Osteocyte (in vitro differentiated cells): Measurements from ENCODE around the gene SEMA3F. TPM values are rescaled to one million over a fixed set of nuclear protein-coding genes. Genes with fewer than 3 reads are reported as not detected.
A peak's percentile ranks its signal among the peaks of the same experiment; 100 is the strongest.

Experiments
- DNase-seq: peaks from one replicate; pipeline ENCODE4 v3.0.0; 2021; ENCODE audit warnings: mixed read lengths; ENCODE audit not compliant: unreplicated experiment; ENCODE audit errors: extremely low spot score
- H3K27ac Mint-ChIP-seq: one replicate; pipeline ENCODE4 v1.8.0; 2021; ENCODE audit warnings: mild to moderate bottlenecking, mixed read lengths; ENCODE audit not compliant: unreplicated experiment
- H3K27me3 Mint-ChIP-seq: one replicate; pipeline ENCODE4 v1.8.0; 2021; ENCODE audit warnings: mixed read lengths; ENCODE audit not compliant: unreplicated experiment
- H3K36me3 Mint-ChIP-seq: one replicate; pipeline ENCODE4 v1.8.0; 2021; ENCODE audit warnings: mixed read lengths; ENCODE audit not compliant: unreplicated experiment
- H3K4me1 Mint-ChIP-seq: one replicate; pipeline ENCODE4 v1.8.0; 2021; ENCODE audit warnings: mixed read lengths; ENCODE audit not compliant: unreplicated experiment
- H3K4me3 Mint-ChIP-seq: one replicate; pipeline ENCODE4 v1.8.0; 2021; ENCODE audit warnings: mild to moderate bottlenecking, moderate library complexity, mixed read lengths; ENCODE audit not compliant: unreplicated experiment
- H3K9me3 Mint-ChIP-seq: one replicate; pipeline ENCODE4 v1.8.0; 2021; ENCODE audit warnings: mixed read lengths; ENCODE audit not compliant: unreplicated experiment
- total RNA-seq: library from RNA; stranded (reverse); gene quantifications from 2 replicates; pipeline ENCODE4 v1.2.1, GENCODE V29; 2021
- TF ChIP-seq, protein P1 (sequence below): fragments of 200-600 bp; sonication (generic); IDR thresholded peaks from 2 replicates; pipeline ENCODE4 v1.5.0; 2021; ENCODE audit warnings: antibody characterized with exemption, mild to moderate bottlenecking, moderate library complexity

SEMA3F gene
- total RNA-seq, 1 donor from 2014 or later: 11.8 TPM

DNA sequence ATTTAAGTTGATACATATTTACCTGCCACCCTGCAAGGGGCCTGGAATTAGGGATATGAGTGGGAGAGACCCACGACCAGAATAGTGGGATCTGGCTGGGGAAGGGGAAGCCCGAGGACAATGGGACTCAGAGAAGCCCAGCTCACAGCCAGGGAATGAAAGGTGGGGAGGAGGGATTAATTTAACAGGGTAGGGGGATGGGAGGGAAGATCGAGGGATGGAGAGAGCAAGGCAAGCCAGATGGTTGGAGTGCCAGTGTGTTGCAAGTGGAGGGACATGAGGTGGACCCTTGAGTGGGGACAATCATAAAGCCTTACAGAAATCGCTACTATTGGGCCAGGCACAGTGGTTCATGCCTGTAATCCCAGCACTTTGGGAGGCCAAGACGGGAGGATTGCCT lies 76.5 kb downstream of the SEMA3F start:
- peaks cover 25% of the 10 kb centered on the region for H3K4me1 Mint-ChIP-seq

DNA sequence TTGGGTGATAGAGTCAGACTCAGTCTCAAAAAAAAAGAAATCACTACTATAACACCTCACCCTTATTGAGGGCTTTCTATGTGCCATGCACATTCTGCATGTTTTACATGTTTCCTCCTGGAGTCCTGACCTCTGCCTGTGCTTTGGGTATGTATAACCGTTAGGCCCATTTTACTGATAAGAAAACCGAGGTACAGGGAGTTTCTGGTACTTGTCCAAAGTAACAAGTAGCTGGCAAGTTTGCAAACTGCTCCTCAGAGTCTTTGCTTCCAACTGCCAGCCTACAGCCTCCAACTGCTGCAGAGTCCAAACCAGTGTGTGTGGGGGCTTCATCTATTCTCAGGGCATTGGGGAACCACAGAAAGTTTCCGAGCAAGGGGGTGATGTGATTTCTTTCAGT lies 77.2 kb downstream of the SEMA3F start:
- H3K27ac Mint-ChIP-seq: no peak overlapping the region
- H3K4me3 Mint-ChIP-seq: no peak overlapping the region
- no peaks in the 10 kb centered on the region for H3K27me3 Mint-ChIP-seq
- H3K4me1 Mint-ChIP-seq: peaks cover 19% of the 10 kb centered on the region
- no peak for DNase-seq
- no peaks in the 10 kb centered on the region for H3K9me3 Mint-ChIP-seq
- TF ChIP-seq, protein P1, sequence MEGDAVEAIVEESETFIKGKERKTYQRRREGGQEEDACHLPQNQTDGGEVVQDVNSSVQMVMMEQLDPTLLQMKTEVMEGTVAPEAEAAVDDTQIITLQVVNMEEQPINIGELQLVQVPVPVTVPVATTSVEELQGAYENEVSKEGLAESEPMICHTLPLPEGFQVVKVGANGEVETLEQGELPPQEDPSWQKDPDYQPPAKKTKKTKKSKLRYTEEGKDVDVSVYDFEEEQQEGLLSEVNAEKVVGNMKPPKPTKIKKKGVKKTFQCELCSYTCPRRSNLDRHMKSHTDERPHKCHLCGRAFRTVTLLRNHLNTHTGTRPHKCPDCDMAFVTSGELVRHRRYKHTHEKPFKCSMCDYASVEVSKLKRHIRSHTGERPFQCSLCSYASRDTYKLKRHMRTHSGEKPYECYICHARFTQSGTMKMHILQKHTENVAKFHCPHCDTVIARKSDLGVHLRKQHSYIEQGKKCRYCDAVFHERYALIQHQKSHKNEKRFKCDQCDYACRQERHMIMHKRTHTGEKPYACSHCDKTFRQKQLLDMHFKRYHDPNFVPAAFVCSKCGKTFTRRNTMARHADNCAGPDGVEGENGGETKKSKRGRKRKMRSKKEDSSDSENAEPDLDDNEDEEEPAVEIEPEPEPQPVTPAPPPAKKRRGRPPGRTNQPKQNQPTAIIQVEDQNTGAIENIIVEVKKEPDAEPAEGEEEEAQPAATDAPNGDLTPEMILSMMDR: no peak
- no peaks in the 10 kb centered on the region for H3K36me3 Mint-ChIP-seq

More for the DNA sequence above, 76.5 kb downstream of the SEMA3F start:
- TF ChIP-seq, protein P1: no peak
- Mint-ChIP-seq H3K36me3 (no peaks in the 10 kb centered on the region), H3K4me3 (no peak overlapping the region), H3K9me3 (no peaks in the 10 kb centered on the region), H3K27me3 (no peaks in the 10 kb centered on the region), H3K27ac (no peak overlapping the region)
- no peak for DNase-seq

DNA sequence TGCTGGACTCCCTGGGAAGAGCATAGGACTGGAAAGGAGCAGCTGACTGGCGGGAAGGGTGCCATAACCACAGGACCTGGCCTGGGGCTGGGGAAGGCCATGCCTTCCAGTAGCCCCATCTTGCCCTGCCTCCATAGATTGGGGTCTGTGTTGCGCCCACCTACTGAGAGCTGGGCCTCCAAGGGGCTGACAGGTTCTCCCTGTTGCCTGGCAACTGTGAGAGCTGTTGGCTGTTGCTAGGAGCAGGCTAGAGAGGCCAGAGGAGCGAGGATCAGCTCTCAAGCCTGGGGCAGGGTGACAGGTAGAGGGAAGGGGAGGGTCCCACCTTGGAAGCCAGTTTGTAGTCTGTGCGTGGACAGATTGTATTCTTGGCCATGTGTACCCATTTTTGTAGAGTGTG lies 78.1 kb downstream of the SEMA3F start:
- Mint-ChIP-seq H3K4me1 (peaks cover 13% of the 10 kb centered on the region), H3K4me3 (no peak overlapping the region), H3K9me3 (no peaks in the 10 kb centered on the region), H3K27me3 (no peaks in the 10 kb centered on the region), H3K36me3 (no peaks in the 10 kb centered on the region), H3K27ac (peak overlapping the region; percentile 38)
- TF ChIP-seq, protein P1: no peak
- DNase-seq: no peak

DNA sequence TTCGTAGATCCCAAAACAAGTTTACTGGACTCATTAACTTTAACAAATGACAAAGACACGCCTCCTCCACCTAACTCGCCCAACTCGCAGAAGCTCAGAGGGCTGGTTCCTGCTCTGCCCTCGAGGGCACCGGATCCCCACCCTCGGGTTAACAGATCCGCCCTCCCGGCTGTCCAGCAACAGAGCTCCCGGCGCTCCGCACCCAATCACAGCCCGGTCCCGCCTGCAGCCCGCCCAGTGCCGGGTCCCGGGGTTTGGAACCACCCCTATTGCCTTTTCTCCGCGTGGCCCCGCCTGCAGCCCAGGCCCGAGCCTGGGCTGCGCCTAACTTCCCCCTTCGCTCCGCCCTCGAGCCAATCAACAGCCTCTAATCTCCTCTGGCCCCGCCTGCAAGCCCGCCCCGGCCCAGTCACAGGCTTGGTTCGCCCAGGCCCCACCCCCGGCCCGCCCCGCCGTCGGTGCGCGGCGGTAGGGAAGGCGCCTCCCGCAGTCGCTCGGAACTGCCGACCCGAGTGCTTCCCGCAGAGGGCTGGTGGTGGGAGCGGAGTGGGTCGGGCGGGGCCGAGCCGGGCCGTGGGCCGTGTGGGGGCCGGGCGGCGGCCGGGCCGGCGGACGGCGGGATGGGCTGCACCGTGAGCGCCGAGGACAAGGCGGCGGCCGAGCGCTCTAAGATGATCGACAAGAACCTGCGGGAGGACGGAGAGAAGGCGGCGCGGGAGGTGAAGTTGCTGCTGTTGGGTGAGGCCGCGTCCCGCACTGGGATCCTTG lies 80.8 kb downstream of the SEMA3F start, which contains the start of gene GNAI2:
TSS of gene GNAI2 (plus strand) at position 489 of the 768 bp plus-strand sequence. CDS start at position 621, 132 bp downstream.
- Mint-ChIP-seq H3K36me3 (no peaks in the 10 kb centered on the region), H3K27me3 (no peaks in the 10 kb centered on the region), H3K4me3 (peak within 1 kb of the TSS; percentile 99), H3K9me3 (no peaks in the 10 kb centered on the region), H3K4me1 (peaks cover 30% of the 10 kb centered on the region), H3K27ac (peak within 1 kb of the TSS; percentile 92)
- TF ChIP-seq, protein P1: no peak
- DNase-seq: peak; percentile 99

DNA sequence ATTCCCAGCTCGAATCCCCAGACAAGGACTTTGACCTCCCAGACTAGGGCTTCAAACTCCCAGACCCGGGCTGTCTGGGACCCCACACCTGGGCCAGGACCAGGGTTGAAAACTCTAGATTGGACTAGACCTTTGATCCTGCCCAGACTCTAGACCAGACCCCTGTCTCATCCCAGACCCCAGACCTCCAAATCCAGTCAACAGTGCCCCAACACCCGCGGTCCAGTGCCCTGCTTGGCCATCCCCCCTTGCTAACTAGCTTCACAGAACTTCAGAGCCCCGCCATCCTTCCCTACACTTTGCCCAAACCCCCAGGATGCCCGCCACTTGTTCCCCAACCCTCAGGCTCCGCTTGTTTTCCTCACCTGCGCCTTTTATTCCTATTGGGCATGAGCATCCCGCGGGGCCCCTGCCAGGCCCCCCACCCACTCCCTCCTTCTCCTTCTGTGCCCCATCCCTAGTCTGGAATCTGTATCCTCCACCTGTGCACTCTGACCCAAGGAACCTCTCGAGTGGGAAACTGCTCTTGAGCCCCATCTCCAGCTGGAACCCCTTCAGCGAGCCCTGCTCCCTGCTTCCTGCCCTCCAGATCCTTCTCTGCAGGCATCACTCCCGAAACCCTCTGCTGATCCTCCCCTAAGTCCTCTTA lies 81.5 kb downstream of the SEMA3F start:
- Mint-ChIP-seq H3K9me3 (no peaks in the 10 kb centered on the region), H3K36me3 (no peaks in the 10 kb centered on the region), H3K4me3 (peak overlapping the region; percentile 99), H3K4me1 (peaks cover 36% of the 10 kb centered on the region), H3K27me3 (no peaks in the 10 kb centered on the region), H3K27ac (peak overlapping the region; percentile 92)
- TF ChIP-seq, protein P1: no peak
- DNase-seq: no peak
